ENCODE measurements around the gene SLC8A3.

The SLC8A3 gene

GRCh38 chr14:70127186-70127585 is 61.6 kb downstream of the SLC8A3 start:
- in situ Hi-C loops (cut with HindIII; ENCODE audit: low sequenced_read_pairs): no loop called here

- in situ Hi-C loops (cut with HindIII; ENCODE audit: low sequenced_read_pairs): no loop called here
These were observed 65.0 kb downstream of the SLC8A3 start for GRCh38 chr14:70123796-70124195.

GRCh38 chr14:70121521-70121920 is 67.2 kb downstream of the SLC8A3 start:
- in situ Hi-C loops (cut with HindIII; ENCODE audit: low sequenced_read_pairs): no loop called here

GRCh38 chr14:70118064-70118463 is 70.7 kb downstream of the SLC8A3 start:
- in situ Hi-C loops (cut with HindIII; ENCODE audit: low sequenced_read_pairs): no loop called here

- in situ Hi-C loops (cut with HindIII; ENCODE audit: low sequenced_read_pairs): no loop called here
These were observed 72.5 kb downstream of the SLC8A3 start for GRCh38 chr14:70116278-70116677.

GRCh38 chr14:70114621-70115156 is 74.1 kb downstream of the SLC8A3 start:
- in situ Hi-C loops (cut with HindIII; ENCODE audit: low sequenced_read_pairs): loop anchor here (5.0 kb wide), 1 partner anchor 33 kb away; no protein-coding TSS in a partner anchor

- in situ Hi-C loops (cut with HindIII; ENCODE audit: low sequenced_read_pairs): loop anchor here (5.0 kb wide), 1 partner anchor 34 kb away; no protein-coding TSS in a partner anchor
These were observed 75.5 kb downstream of the SLC8A3 start for GRCh38 chr14:70113211-70113610.

GRCh38 chr14:70108419-70108818 is 80.3 kb downstream of the SLC8A3 start:
- in situ Hi-C loops (cut with HindIII; ENCODE audit: low sequenced_read_pairs): no loop called here

- in situ Hi-C loops (cut with HindIII; ENCODE audit: low sequenced_read_pairs): no loop called here
These were observed 81.4 kb downstream of the SLC8A3 start for GRCh38 chr14:70107309-70107708.

- in situ Hi-C loops (cut with HindIII; ENCODE audit: low sequenced_read_pairs): no loop called here
These were observed 88.7 kb downstream of the SLC8A3 start for GRCh38 chr14:70100071-70100470.

GRCh38 chr14:70098250-70098809 is 90.4 kb downstream of the SLC8A3 start:
- in situ Hi-C loops (cut with HindIII; ENCODE audit: low sequenced_read_pairs): no loop called here

- in situ Hi-C loops (cut with HindIII; ENCODE audit: low sequenced_read_pairs): no loop called here
These were observed 91.0 kb downstream of the SLC8A3 start for GRCh38 chr14:70097576-70098249.

- in situ Hi-C loops (cut with HindIII; ENCODE audit: low sequenced_read_pairs): no loop called here
These were observed 91.9 kb downstream of the SLC8A3 start for GRCh38 chr14:70096866-70097265.

- in situ Hi-C loops (cut with HindIII; ENCODE audit: low sequenced_read_pairs): no loop called here
These were observed 94.1 kb downstream of the SLC8A3 start for GRCh38 chr14:70094631-70095030.

GRCh38 chr14:70094106-70094505 is 94.6 kb downstream of the SLC8A3 start:
- in situ Hi-C loops (cut with HindIII; ENCODE audit: low sequenced_read_pairs): no loop called here

- in situ Hi-C loops (cut with HindIII; ENCODE audit: low sequenced_read_pairs): no loop called here
These were observed 95.6 kb downstream of the SLC8A3 start for GRCh38 chr14:70093156-70093555.

GRCh38 chr14:70087380-70087697 is 101.4 kb downstream of the SLC8A3 start:
- in situ Hi-C loops (cut with HindIII; ENCODE audit: low sequenced_read_pairs): no loop called here

- in situ Hi-C loops (cut with HindIII; ENCODE audit: low sequenced_read_pairs): no loop called here
These were observed 101.9 kb downstream of the SLC8A3 start for GRCh38 chr14:70086685-70087379.

- in situ Hi-C loops (cut with HindIII; ENCODE audit: low sequenced_read_pairs): no loop called here
These were observed 104.5 kb downstream of the SLC8A3 start for GRCh38 chr14:70084226-70084625.

GRCh38 chr14:70082394-70082793 is 106.4 kb downstream of the SLC8A3 start:
- in situ Hi-C loops (cut with HindIII; ENCODE audit: low sequenced_read_pairs): no loop called here

- in situ Hi-C loops (cut with HindIII; ENCODE audit: low sequenced_read_pairs): no loop called here
These were observed 108.7 kb downstream of the SLC8A3 start for GRCh38 chr14:70080076-70080475.

GRCh38 chr14:70078329-70078728 is 110.4 kb downstream of the SLC8A3 start:
- in situ Hi-C loops (cut with HindIII; ENCODE audit: low sequenced_read_pairs): no loop called here

Data from endothelial cell of hepatic sinusoid (primary cell).